ENCODE measurements around the gene LRRC8A. TPM values are rescaled to one million over a fixed set of nuclear protein-coding genes. Genes with fewer than 3 reads are reported as not detected.
A peak's percentile ranks its signal among the peaks of the same experiment; 100 is the strongest.

Gene LRRC8A
- total and polyA plus RNA-seq, 2 of the 13 experiments (the other 11 are each of a cell fraction or from before 2014, with no cell fraction given) = 16.1 to 40.6 TPM

GRCh38 chr9:128947527-128948301, 65.8 kb downstream of the LRRC8A start, which contains the start of the genes DOLK and NUP188 (continued):
- TF ChIP-seq ZNF75D (CRISPR knock-in tag; IDR thresholded peaks at IDR 0.05; ENCODE audit: borderline replicate concordance) (0 out of 2 replicates have a peak, but pooled peaks have one; percentile 59), ZNF576 (CRISPR knock-in tag; IDR thresholded peaks at IDR 0.05) (no peak), EED (CRISPR knock-in tag; IDR thresholded peaks at IDR 0.05) (no peak), TFDP1 (CRISPR knock-in tag; IDR thresholded peaks at IDR 0.05; ENCODE audit: borderline replicate concordance) (peak; percentile 84; the same call in 1 of the 2 replicates), ZFP1 (CRISPR knock-in tag; IDR thresholded peaks at IDR 0.05) (no peak), ZNF276 (CRISPR knock-in tag; IDR thresholded peaks at IDR 0.05; ENCODE audit: low read depth) (0 out of 2 replicates have a peak, but pooled peaks have one; percentile 30), ZNF44 (CRISPR knock-in tag; IDR thresholded peaks at IDR 0.05) (no peak), ARNT2 (CRISPR knock-in tag; IDR thresholded peaks at IDR 0.05; ENCODE audit: low read depth) (peak; percentile 89; the same call in 1 of the 2 replicates), ZEB1 (IDR thresholded peaks at IDR 0.05; ENCODE audit: insufficient replicate concordance, low read depth) (no peak), ZNF7 (CRISPR knock-in tag; IDR thresholded peaks at IDR 0.05) (no peak), ZNF564 (CRISPR knock-in tag; IDR thresholded peaks at IDR 0.05) (no peak), MTA1 (CRISPR knock-in tag; IDR thresholded peaks at IDR 0.05; ENCODE audit: borderline replicate concordance) (peak; percentile 33; the same call in 1 of the 2 replicates), RAD51 (IDR thresholded peaks at IDR 0.05; ENCODE audit: borderline replicate concordance) (peak; percentile 99), FOXC1 (CRISPR knock-in tag; IDR thresholded peaks at IDR 0.05; ENCODE audit: borderline replicate concordance) (peak; percentile 41; the same call in 1 of the 2 replicates)
- TF ChIP-seq, protein P1, sequence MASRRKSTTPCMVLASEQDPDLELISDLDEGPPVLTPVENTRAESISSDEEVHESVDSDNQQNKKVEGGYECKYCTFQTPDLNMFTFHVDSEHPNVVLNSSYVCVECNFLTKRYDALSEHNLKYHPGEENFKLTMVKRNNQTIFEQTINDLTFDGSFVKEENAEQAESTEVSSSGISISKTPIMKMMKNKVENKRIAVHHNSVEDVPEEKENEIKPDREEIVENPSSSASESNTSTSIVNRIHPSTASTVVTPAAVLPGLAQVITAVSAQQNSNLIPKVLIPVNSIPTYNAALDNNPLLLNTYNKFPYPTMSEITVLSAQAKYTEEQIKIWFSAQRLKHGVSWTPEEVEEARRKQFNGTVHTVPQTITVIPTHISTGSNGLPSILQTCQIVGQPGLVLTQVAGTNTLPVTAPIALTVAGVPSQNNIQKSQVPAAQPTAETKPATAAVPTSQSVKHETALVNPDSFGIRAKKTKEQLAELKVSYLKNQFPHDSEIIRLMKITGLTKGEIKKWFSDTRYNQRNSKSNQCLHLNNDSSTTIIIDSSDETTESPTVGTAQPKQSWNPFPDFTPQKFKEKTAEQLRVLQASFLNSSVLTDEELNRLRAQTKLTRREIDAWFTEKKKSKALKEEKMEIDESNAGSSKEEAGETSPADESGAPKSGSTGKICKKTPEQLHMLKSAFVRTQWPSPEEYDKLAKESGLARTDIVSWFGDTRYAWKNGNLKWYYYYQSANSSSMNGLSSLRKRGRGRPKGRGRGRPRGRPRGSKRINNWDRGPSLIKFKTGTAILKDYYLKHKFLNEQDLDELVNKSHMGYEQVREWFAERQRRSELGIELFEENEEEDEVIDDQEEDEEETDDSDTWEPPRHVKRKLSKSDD (CRISPR knock-in tag; IDR thresholded peaks at IDR 0.05; ENCODE audit: low read depth) = peak; percentile 17; the same call in 1 of the 2 replicates
- TF ChIP-seq, protein P2, sequence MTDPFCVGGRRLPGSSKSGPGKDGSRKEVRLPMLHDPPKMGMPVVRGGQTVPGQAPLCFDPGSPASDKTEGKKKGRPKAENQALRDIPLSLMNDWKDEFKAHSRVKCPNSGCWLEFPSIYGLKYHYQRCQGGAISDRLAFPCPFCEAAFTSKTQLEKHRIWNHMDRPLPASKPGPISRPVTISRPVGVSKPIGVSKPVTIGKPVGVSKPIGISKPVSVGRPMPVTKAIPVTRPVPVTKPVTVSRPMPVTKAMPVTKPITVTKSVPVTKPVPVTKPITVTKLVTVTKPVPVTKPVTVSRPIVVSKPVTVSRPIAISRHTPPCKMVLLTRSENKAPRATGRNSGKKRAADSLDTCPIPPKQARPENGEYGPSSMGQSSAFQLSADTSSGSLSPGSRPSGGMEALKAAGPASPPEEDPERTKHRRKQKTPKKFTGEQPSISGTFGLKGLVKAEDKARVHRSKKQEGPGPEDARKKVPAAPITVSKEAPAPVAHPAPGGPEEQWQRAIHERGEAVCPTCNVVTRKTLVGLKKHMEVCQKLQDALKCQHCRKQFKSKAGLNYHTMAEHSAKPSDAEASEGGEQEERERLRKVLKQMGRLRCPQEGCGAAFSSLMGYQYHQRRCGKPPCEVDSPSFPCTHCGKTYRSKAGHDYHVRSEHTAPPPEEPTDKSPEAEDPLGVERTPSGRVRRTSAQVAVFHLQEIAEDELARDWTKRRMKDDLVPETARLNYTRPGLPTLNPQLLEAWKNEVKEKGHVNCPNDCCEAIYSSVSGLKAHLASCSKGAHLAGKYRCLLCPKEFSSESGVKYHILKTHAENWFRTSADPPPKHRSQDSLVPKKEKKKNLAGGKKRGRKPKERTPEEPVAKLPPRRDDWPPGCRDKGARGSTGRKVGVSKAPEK (CRISPR knock-in tag; IDR thresholded peaks at IDR 0.05; ENCODE audit: borderline replicate concordance) = no peak
- TF ChIP-seq, protein P3, sequence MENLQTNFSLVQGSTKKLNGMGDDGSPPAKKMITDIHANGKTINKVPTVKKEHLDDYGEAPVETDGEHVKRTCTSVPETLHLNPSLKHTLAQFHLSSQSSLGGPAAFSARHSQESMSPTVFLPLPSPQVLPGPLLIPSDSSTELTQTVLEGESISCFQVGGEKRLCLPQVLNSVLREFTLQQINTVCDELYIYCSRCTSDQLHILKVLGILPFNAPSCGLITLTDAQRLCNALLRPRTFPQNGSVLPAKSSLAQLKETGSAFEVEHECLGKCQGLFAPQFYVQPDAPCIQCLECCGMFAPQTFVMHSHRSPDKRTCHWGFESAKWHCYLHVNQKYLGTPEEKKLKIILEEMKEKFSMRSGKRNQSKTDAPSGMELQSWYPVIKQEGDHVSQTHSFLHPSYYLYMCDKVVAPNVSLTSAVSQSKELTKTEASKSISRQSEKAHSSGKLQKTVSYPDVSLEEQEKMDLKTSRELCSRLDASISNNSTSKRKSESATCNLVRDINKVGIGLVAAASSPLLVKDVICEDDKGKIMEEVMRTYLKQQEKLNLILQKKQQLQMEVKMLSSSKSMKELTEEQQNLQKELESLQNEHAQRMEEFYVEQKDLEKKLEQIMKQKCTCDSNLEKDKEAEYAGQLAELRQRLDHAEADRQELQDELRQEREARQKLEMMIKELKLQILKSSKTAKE (CRISPR knock-in tag; IDR thresholded peaks at IDR 0.05; ENCODE audit: borderline replicate concordance) = 0 out of 2 replicates have a peak, but pooled peaks have one; percentile 53
